NCI-H446 treated with DMSO at 0.1 percent for 48 hours (cell line): ENCODE measurements around the gene HBM.
"Not testable (repeated sequence)": the region's sequence is repeated elsewhere in the genome, so short reads cannot be mapped to it uniquely, and the experiment has no call there.

Source experiments
- DNase-seq: peaks from one replicate; lab custom pipeline; 2025; lab: John Stamatoyannopoulos, UW

HBM gene

DNA sequence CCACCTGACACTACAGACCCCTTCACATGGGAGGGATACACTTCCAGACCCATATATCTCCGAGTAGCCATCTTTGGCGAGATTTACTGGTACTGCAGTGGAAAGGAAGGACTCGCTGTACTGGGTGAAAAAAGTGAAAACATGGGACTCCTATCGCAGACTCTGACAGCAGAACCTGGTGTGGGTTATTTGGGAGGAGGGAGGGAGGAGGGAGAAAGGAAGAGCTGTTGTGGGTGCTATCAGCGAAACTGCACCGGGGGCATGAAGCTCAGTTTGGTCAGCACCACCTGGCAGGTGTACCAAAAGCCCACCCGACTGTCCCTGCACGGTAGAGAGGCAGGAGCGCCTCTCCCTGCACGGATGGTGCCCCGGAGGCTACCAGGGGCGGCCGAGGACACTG is 19.4 kb downstream of the HBM start:
- DNase-seq: no peak

DNA sequence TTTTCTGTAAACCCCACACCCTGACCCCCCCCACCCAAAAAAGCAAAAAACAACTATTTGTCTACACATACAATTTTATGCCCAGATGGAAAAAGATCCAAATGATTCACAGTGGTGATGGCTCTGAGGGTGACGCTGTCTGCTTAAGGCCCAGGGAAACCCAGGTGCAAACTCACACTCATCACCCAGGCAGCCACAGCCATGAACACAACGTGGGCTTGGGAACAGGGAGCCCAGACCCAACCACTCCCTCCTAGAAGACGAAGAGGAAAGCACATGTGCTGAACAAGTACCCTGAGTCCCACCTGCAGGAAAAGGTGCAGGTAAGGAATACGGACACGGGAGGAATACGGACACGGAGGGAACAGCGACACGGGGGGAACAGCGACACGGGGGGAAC is 19.9 kb downstream of the HBM start:
- no peak for DNase-seq

DNA sequence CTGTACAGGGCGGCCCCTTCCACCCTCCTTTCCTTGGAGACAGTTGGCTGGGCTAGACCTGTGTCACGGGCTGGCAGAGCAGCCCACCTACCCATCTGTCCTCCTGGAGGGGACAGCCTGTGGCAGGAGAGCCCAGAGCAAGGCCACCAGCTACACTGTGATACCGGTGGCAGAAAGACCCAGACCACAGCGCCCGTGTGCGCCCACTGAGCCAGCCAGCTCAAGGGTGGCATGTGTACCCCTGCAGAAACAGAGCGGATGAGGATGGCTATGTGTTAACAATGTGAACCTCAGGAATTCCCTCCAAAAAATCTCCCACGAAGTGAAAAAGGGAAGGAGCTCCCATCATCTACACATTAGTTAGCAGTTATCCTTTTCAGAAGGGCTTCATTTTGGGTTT is 21.6 kb downstream of the HBM start:
- no peak for DNase-seq

DNA sequence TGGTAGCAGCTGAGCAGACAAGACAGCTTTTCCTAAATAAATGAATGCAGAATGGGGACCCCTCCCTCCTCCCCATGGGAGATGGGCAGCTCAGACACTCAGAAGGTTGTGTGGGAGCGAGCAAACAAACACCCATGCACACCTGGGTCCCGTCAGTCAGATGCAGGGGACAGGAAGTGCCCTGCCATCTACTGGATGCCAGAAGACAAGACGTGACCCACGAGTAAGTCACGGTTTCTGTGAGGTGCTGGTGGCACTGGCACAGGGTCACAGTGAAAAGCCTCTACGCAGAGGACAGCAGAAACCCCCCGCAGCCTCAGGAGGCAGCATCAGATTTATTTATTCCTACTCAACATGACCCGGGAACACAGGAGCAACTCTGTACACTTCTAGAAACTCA is 22.9 kb downstream of the HBM start:
- no peak for DNase-seq

- DNase-seq: no peak
These were observed 23.9 kb downstream of the HBM start for GRCh38 chr16:189604-190186.

- DNase-seq: no peak
These were observed 26.1 kb downstream of the HBM start for GRCh38 chr16:191831-192230.

DNA sequence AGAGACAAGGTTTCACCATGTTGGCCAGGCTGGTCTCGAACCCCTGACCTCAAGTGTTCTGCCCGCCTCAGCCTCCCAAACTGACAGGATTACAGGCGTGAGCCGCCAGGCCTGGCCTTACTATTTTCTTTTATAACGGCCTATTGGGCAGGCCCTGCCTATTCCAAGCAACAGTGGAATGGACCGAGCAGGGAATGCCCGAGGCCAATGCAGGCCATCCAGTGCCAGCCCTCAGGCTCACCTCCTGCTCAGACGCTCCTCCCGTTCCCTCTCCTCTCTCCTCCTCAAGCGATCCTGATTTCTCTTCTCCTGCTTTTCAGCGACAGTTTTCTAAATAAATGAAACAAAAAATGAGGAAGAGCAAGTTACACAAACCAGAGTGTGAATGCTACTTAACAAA is 26.9 kb downstream of the HBM start:
- DNase-seq: no peak

GRCh38 chr16:193441-193840 is 27.7 kb downstream of the HBM start:
- DNase-seq: no peak

- DNase-seq: no peak
These were observed 28.7 kb downstream of the HBM start for GRCh38 chr16:194516-194915.

DNA sequence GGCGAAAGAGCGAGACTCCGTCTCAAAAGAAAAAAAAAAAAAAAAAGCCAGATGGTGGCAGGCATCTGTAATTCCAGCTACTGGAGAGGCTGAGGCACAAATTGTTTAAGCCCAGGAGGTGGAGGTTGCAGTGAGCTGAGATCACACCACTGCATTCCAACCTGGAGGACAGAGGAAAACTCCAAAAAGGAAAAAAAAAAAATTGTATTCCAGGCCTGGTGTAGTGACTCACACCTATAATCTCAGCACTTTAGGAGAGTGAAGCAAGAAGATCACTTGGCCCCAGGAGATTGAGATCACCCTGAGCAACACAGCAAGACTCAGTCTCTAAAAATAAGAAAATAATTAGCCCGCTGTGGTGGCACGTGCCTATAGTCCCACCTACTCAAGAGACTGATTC is 34.6 kb downstream of the HBM start:
- DNase-seq: no peak

DNA sequence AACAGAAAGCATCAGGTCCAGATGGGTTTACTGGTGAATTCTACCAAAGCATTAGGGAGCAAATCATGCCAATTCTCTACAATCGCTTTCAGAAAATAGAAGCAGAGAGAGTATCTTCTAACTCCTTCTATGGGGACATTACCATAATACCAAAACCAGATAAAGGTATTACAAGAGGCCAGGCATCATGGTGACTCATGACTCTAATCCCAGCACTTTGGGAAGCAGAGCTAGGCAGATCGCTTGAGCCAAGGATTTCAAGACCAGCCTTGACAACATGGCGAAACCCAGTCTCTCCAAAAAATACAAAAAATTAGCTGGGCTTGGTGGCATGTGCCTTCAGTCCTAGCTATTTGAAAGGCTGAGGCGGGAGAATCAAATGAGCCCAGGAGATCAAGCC is 37.5 kb downstream of the HBM start:
- DNase-seq: no peak

GRCh38 chr16:204046-204445 is 38.3 kb downstream of the HBM start:
- DNase-seq: not testable (repeated sequence)

DNA sequence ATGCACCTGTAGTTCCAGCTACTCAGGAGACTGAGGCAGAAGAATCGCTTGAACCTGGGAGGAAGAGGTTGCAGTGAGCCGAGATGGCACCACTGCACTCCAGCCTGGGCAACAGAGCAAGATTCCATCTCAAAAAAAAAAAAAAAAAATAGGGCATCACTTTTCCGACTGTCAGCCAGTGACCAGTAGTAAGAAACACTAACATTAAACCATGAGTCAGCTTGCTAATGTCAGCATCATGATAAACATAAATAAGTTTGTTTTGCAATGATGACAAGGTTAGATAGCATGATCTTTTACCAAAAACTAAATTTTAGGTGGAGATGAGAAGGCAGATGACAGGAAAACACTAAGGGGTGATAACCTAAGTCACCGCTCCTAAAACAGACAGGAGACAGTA is 43.6 kb downstream of the HBM start:
- not testable (repeated sequence) for DNase-seq

DNA sequence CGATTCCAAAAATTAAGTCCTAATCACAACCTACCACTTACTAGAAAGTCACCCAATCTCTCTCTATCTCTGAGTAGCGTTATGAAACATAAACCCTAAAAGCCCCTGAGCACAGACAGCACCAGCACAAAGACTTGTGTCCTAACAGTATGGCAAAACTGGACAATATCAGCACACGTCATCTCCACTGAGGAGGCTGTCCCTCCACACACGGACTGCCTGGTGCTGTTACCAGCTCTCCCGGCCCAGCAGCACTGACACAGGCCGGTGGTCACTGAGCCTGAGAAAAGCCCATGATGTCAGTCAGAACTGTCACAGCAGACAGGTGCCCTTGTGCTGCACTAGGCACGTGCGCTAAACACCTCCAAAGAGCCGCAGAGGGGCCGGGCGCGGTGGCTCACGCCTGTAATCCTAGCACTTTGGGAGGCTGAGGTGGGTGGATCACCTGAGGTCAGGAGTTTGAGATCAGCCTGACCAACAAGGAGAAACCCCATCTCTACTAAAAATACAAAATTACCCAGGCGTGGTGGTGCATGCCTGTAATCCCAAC is 45.9 kb downstream of the HBM start:
- not testable (repeated sequence) for DNase-seq

DNA sequence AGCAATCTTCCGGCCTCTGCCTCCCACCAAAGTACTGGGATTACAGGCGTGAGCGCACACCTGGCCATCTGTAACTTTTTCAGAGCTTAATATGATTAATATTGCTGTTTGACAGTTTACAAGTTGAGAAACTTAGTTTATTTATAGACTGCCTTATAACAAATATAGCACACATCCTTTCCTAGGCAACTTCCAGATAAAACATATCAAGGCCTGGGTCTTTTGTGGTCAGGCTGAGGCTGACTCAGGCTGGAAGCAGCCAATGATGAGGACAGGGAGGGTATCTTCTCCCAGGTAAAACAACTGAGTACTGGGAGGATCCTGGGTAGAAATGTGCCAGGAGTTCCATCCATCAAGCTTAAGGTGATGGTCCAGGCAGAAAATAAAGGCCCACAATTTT is 47.2 kb downstream of the HBM start:
- no peak for DNase-seq
